GM19099 (cell line): Measurements from ENCODE around the gene ADAM19.

Source experiments
- POLR2A ChIP-seq: IDR thresholded peaks from 3 replicates; pipeline ENCODE4 v1.6.1; 2011; ENCODE audit warnings: low read depth; ENCODE audit not compliant: insufficient read length; ENCODE audit errors: extremely low read depth

Gene ADAM19

GRCh38 chr5:157558041-157558595 is 17.5 kb downstream of the ADAM19 start:
- TF ChIP-seq POLR2A, result no peak

- TF ChIP-seq POLR2A, result no peak
Observed at GRCh38 chr5:157556615-157557418, 18.8 kb downstream of the ADAM19 start.

GRCh38 chr5:157555037-157555640 is 20.4 kb downstream of the ADAM19 start:
- no peak for TF ChIP-seq POLR2A

GRCh38 chr5:157554179-157555036 is 21.2 kb downstream of the ADAM19 start:
- no peak for TF ChIP-seq POLR2A

- TF ChIP-seq POLR2A, result no peak
Observed at GRCh38 chr5:157552650-157553049, 22.9 kb downstream of the ADAM19 start.

- TF ChIP-seq POLR2A, result no peak
Observed at GRCh38 chr5:157550663-157551062, 24.9 kb downstream of the ADAM19 start.

- no peak for TF ChIP-seq POLR2A
Observed at GRCh38 chr5:157549954-157550549, 25.5 kb downstream of the ADAM19 start.

GRCh38 chr5:157549283-157549629 is 26.3 kb downstream of the ADAM19 start:
- no peak for TF ChIP-seq POLR2A

- no peak for TF ChIP-seq POLR2A
Observed at GRCh38 chr5:157548513-157549282, 26.9 kb downstream of the ADAM19 start.

GRCh38 chr5:157547941-157548512 is 27.5 kb downstream of the ADAM19 start:
- TF ChIP-seq POLR2A, result no peak

GRCh38 chr5:157546456-157547100 is 29.0 kb downstream of the ADAM19 start:
- no peak for TF ChIP-seq POLR2A

- TF ChIP-seq POLR2A, result no peak
Observed at GRCh38 chr5:157545610-157546310, 29.8 kb downstream of the ADAM19 start.

GRCh38 chr5:157544623-157544989 is 31.0 kb downstream of the ADAM19 start:
- TF ChIP-seq POLR2A, result no peak
